ENCODE measurements around the gene SHANK2. TPM values are rescaled to one million over a fixed set of nuclear protein-coding genes. Genes with fewer than 3 reads are reported as not detected.

Gene SHANK2
- total RNA-seq, 2 experiments from 2014 or later = not detected

- CTCF ChIA-PET (ENCODE audit: unreplicated experiment) = no interaction called here
- TF ChIP-seq EZH2phosphoT487 (IDR thresholded peaks at IDR 0.05; ENCODE audit: borderline replicate concordance, low read depth, low read length) = 0 out of 2 replicates have a peak, but pooled peaks have one; percentile 48
- no peak for TF ChIP-seq CTCF (conservative IDR thresholded peaks at IDR 0.05; ENCODE audit: low read length)
- Histone ChIP-seq H3K79me2 (ENCODE audit: insufficient read depth, low read depth, low read length) (no peaks in the 10 kb centered on the region), H3K4me3 (ENCODE audit: low read depth, low read length, poor library complexity, severe bottlenecking) (no peak overlapping the region), H3K36me3 (ENCODE audit: insufficient read depth, low read length) (no peaks in the 10 kb centered on the region), H3K9me3 (ENCODE audit: low read length) (no peaks in the 10 kb centered on the region), H3K4me2 (ENCODE audit: low read length) (no peak overlapping the region), H3K9me2 (ENCODE audit: insufficient read depth, low read length) (no peaks in the 10 kb centered on the region), H4K20me1 (ENCODE audit: insufficient read depth, low read length) (no peaks in the 10 kb centered on the region), H3K4me1 (ENCODE audit: insufficient read depth, low read length, poor library complexity, severe bottlenecking) (no peaks in the 10 kb centered on the region), H2AFZ (ENCODE audit: low read length) (no peak overlapping the region), H3K27ac (ENCODE audit: low read depth, low read length, poor library complexity, severe bottlenecking) (no peak overlapping the region)
- intact Hi-C loops (cut with micrococcal nuclease; ENCODE audit: unreplicated experiment) = loop anchor here (10.0 kb wide), 1 partner anchor 174 kb away; no protein-coding TSS in a partner anchor
- no TSS peak for BruUV-seq (replicated peaks)
- POLR2A ChIA-PET = no interaction called here
- DNase-seq (ENCODE audit: low spot score) = no peak
These were observed 1.1 kb downstream of the SHANK2 start for GRCh38 chr11:71251151-71251721.

DNA sequence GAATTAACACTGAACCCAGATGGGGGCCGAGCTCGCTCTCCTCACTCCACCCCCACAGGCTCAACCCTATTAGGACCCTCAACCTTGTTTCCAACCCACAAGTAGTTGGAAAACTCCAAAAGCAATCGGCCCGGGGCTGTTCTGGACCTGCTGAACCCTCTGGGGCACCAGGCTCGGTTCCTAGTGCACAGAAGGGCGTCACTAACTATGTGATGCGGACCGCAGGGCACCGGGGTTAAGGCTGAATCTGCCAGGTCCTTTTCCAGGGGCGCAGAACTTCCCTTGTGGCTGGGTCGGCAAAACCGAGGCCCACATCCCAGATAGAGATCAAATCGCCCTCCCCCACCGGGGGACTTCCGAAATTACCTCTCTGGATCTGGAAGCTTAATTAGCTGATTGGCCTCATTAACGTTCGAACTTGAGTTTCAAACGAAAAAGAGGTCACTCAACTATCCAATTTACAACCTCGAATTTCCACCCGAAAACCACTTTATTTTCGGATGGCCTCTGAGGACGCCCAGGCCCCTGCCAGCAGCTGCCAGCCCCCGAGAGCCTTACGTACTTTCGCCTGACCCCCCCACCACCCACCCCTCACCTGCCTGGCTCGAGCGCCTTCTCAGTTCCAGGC is 1.7 kb downstream of the SHANK2 start:
- intact Hi-C loops (cut with micrococcal nuclease; ENCODE audit: unreplicated experiment) = loop anchor here (10.0 kb wide), 1 partner anchor 174 kb away; no protein-coding TSS in a partner anchor
- ChIA-PET POLR2A (no interaction called here), CTCF (ENCODE audit: unreplicated experiment) (no interaction called here)
- no peak overlapping the region for H2AFZ ChIP-seq (ENCODE audit: low read length)
- DNase-seq (ENCODE audit: low spot score) = no peak
- no peaks in the 10 kb centered on the region for H3K9me3 ChIP-seq (ENCODE audit: low read length)
- H3K9me2 ChIP-seq (ENCODE audit: insufficient read depth, low read length) = no peaks in the 10 kb centered on the region
- H3K36me3 ChIP-seq (ENCODE audit: insufficient read depth, low read length) = no peaks in the 10 kb centered on the region
- H3K27ac ChIP-seq (ENCODE audit: low read depth, low read length, poor library complexity, severe bottlenecking) = no peak overlapping the region
- H3K79me2 ChIP-seq (ENCODE audit: insufficient read depth, low read depth, low read length) = no peaks in the 10 kb centered on the region
- H3K4me3 ChIP-seq (ENCODE audit: low read depth, low read length, poor library complexity, severe bottlenecking) = no peak overlapping the region
- no peaks in the 10 kb centered on the region for H4K20me1 ChIP-seq (ENCODE audit: insufficient read depth, low read length)
- TF ChIP-seq CTCF (conservative IDR thresholded peaks at IDR 0.05; ENCODE audit: low read length) = no peak
- TF ChIP-seq EZH2phosphoT487 (IDR thresholded peaks at IDR 0.05; ENCODE audit: borderline replicate concordance, low read depth, low read length) = 0 out of 2 replicates have a peak, but pooled peaks have one; percentile 45
- no TSS peak for BruUV-seq (replicated peaks)
- H3K4me2 ChIP-seq (ENCODE audit: low read length) = no peak overlapping the region
- H3K4me1 ChIP-seq (ENCODE audit: insufficient read depth, low read length, poor library complexity, severe bottlenecking) = no peaks in the 10 kb centered on the region

DNA sequence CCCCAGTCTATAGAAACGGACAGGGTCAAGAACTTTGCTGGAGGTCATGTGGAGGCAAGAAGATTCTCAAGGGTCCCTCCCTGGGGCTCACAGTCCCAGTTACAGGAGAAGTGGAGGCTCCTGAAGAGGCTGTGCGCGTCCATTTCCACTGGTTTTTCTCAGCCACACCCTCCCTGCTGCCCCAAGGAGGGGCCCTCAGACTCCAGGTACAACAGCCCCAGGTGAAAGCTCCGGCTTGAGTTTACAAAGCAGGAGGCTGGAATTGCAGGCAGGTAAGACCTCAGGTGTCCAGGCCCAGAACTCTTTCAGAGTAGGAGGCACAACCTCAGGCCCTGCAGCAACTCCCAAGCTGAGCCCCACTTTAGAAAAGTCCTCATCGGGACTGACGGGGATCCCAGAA is 3.1 kb downstream of the SHANK2 start:
- BruUV-seq (replicated peaks) = no TSS peak
- intact Hi-C loops (cut with micrococcal nuclease; ENCODE audit: unreplicated experiment) = no loop called here
- CTCF ChIA-PET (ENCODE audit: unreplicated experiment) = no interaction called here

More for the DNA sequence above, 3.1 kb downstream of the SHANK2 start:
- TF ChIP-seq CTCF (conservative IDR thresholded peaks at IDR 0.05; ENCODE audit: low read length) (no peak), EZH2phosphoT487 (IDR thresholded peaks at IDR 0.05; ENCODE audit: borderline replicate concordance, low read depth, low read length) (no peak)
- H3K36me3 ChIP-seq (ENCODE audit: insufficient read depth, low read length) = no peaks in the 10 kb centered on the region
- H3K4me1 ChIP-seq (ENCODE audit: insufficient read depth, low read length, poor library complexity, severe bottlenecking) = no peaks in the 10 kb centered on the region
- H3K27ac ChIP-seq (ENCODE audit: low read depth, low read length, poor library complexity, severe bottlenecking) = no peak overlapping the region
- no peaks in the 10 kb centered on the region for H3K9me2 ChIP-seq (ENCODE audit: insufficient read depth, low read length)
- no peak for DNase-seq (ENCODE audit: low spot score)
- no peaks in the 10 kb centered on the region for H4K20me1 ChIP-seq (ENCODE audit: insufficient read depth, low read length)
- POLR2A ChIA-PET = no interaction called here
- H3K4me3 ChIP-seq (ENCODE audit: low read depth, low read length, poor library complexity, severe bottlenecking) = no peak overlapping the region
- H3K79me2 ChIP-seq (ENCODE audit: insufficient read depth, low read depth, low read length) = no peaks in the 10 kb centered on the region
- H3K4me2 ChIP-seq (ENCODE audit: low read length) = no peak overlapping the region
- no peaks in the 10 kb centered on the region for H3K9me3 ChIP-seq (ENCODE audit: low read length)
- no peak overlapping the region for H2AFZ ChIP-seq (ENCODE audit: low read length)

Measured in OCI-LY7 (cell line).